HG02763 (cell line): Measurements from ENCODE around the gene TNFRSF1A.
A peak's percentile ranks its signal among the peaks of the same experiment; 100 is the strongest.
"Not testable (repeated sequence)": the region's sequence is repeated elsewhere in the genome, so short reads cannot be mapped to it uniquely, and the experiment has no call there.

Experiments used
- ATAC-seq: cut with Tn5 transposase; IDR thresholded peaks from one replicate; pipeline ENCODE4 v1.9.1; 2021; ENCODE audit warnings: mild to moderate bottlenecking, moderate library complexity; ENCODE audit not compliant: unreplicated experiment

TNFRSF1A gene

GRCh38 chr12:6338536-6338935, 3.3 kb downstream of the TNFRSF1A start:
- ATAC-seq: not testable (repeated sequence)

- no peak for ATAC-seq
Observed at GRCh38 chr12:6337958-6338433, 3.9 kb downstream of the TNFRSF1A start.

- no peak for ATAC-seq
Observed at GRCh38 chr12:6336889-6337853, 4.7 kb downstream of the TNFRSF1A start.

GRCh38 chr12:6336079-6336888, 5.6 kb downstream of the TNFRSF1A start:
- no peak for ATAC-seq

DNA sequence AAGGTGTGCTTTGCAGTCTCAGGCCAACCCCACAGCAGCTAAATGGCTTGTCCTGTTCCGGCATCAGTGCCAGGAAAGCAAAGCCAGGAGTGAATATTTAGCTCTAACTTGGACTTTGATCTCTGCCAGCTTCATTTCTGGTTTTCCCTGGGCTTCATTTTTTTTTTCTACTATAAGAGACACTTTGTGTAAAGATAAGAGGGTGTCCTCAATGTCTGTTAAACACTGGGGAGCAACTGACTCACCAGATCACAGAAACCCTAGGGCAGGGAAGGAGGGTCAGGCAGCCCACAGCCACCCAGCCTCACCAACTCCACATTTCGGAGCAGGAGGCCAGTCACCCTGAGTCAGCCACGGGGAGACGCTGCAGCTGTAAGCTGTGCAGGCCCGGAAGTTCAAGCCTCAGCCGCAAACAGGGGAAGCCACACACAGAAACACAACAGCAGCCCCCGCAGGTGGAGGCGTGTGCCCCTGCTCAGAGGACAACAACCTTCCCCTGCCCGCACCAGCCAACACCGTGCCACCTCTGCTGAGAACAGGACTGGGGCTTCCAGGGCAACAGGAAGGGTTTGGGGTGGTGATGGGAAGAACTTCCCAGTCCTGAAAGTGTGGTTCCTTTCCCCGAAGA, 6.3 kb downstream of the TNFRSF1A start:
- peak; percentile 64 for ATAC-seq

DNA sequence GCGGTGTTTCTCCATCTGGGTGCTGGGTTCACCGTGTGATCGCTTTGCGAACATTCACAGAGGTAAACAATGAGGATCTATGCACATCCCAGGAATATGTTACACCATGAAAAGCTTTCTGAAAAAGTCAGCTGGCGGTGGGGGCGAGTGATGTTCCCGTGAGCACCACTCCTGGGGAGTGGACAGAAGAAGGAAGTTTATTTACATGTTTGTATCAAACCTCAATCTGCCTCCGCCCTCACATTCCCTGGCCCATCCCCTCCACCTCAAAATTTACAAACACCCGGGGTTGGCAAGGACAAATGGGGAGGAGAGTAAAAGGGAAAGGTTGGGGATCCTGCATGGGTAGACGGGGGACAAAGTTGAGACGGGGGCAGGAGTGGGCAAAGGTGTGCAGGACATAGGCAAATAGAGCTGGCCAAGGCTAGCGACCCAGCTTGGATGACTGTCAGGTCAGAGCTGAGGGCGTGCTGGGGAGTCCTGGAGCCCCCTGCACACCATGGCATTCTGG, 6.9 kb downstream of the TNFRSF1A start:
- no peak for ATAC-seq

GRCh38 chr12:6334359-6334758, 7.5 kb downstream of the TNFRSF1A start:
- no peak for ATAC-seq

DNA sequence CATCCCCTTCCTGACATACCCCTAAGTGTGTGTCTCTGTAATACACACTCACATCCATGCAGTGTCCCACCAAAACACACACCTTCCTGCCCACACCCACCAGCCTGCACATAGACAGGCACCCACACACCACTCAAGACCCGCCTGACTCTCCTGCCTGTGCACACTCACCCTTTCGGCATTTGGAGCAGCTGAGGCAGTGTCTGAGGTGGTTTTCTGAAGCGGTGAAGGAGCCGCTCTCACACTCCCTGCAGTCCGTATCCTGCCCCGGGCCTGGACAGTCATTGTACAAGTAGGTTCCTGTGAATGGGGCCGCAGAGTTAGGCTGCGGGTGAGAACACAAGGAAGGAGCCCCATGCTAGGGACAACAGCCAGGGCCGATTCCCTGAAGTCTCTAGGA, 8.3 kb downstream of the TNFRSF1A start:
- no peak for ATAC-seq

- no peak for ATAC-seq
Observed at GRCh38 chr12:6333029-6333428, 8.8 kb downstream of the TNFRSF1A start.

GRCh38 chr12:6332459-6332858, 9.4 kb downstream of the TNFRSF1A start:
- ATAC-seq: no peak

GRCh38 chr12:6330999-6331714, 10.7 kb downstream of the TNFRSF1A start:
- no peak for ATAC-seq

GRCh38 chr12:6330192-6330591, 11.7 kb downstream of the TNFRSF1A start:
- no peak for ATAC-seq

DNA sequence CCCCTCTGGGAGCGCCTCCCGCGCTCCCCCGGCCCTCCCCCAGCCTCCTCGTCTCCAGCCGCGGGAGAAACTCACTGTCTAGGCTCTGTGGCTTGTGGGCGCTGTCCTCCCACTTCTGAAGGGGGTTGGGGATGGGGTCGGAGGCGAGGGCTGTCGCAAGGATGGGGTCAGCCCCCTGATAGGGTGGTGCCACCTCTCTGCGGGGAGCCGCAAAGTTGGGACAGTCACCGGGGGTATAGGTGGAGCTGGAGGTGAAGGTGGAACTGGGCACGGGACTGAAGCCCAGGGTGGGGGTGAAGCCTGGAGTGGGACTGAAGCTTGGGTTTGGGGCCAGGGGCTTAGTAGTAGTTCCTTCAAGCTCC, 12.2 kb downstream of the TNFRSF1A start:
- no peak for ATAC-seq

DNA sequence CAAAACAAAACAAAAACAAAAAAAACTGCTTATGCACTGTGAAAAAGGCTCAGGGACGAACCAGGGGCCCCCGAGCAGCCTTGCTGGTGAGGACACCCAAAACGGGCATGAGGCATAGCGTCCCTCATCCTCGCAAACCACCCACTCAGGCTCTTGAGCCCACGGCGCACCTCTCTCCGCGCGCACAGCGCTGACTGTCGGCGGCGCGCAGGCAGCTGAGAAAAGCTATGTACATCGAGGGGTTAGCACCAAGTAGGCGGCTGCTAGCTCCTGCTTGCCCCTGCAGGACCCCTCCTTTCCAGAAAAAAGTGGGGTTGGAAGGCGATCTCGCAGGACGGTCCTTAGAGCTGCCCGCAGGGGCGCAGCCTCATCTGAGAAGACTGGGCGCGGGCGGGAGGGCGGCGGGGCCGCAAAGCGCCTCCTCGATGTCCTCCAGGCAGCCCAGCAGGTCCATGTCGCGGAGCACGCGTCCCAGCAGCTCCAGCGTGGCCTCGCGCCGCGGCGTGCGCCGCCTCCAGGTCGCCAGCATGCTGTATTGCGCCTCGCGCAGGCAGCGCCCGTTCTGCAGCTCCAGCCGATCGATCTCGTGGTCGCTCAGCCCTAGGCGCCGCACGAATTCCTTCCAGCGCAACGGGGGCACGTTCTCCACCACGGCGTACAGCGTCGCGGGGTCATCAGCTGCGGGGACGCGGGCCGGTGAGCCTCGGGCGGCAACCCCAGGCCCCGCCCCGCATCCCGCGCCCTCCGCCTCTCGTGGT, 12.8 kb downstream of the TNFRSF1A start:
- ATAC-seq: no peak

- no peak for ATAC-seq
Observed at GRCh38 chr12:6328045-6328779, 13.7 kb downstream of the TNFRSF1A start.

- ATAC-seq: no peak
Observed at GRCh38 chr12:6327229-6328041, 14.4 kb downstream of the TNFRSF1A start.

DNA sequence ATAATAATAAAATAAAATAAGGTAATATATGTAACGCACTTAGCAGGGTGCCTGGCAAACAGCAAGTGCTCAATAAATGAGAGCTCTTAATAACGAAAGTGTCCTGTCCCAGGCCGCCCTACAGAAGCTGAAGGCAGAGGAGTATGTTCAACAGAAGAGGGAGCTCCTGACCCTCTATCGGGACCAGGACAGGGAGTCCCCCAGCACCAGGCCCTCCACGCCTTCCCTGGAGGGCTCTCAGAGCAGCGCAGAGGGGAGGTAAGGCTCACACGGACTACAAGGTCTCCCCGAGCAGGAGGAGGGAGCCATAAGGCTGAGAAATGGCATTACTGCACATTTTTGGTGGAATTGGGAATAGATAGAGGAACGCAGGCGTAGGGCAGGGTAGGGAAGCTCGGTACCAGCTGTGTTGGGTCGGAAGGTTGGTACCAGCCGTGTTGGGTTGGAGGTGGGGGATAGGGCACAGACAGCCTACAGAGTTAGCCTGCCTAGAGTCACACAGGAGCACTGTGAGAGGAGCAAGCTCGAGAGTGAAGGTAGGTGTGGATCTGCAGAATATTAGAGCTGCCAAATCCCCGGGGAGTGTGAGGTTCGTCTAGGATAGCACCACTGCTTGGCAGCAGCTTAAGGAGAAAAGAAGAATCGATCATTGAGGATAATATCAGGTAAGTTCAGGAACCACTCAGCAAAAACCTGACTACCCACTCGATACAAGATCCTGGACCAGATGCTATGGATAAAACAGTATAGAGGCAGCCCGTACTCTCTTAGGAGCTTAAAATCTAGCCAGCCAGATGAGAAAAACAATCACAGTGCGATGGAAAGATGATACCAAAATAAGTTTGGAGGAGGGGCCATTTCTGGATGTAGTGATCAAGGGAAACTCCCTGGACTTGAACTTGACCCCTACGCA, 15.3 kb downstream of the TNFRSF1A start:
- no peak for ATAC-seq
